Measurements from ENCODE around the gene ATG4C. TPM values are rescaled to one million over a fixed set of nuclear protein-coding genes. Genes with fewer than 3 reads are reported as not detected.

Gene ATG4C
- total and polyA plus RNA-seq, 11 donors = 4.0 to 14.2 (median 8.9) TPM

- intact Hi-C loops (cut with DNase I) = no loop called here
These were observed 805 bp downstream of the ATG4C start for GRCh38 chr1:62784509-62785365.

GRCh38 chr1:62790716-62791115 is 6.8 kb downstream of the ATG4C start:
- H3K36me3 ChIP-seq = peaks cover 0 to 2% (median 0%) of the 10 kb centered on the region in 9 donors
- no peak for TF ChIP-seq POLR2A (IDR thresholded peaks at IDR 0.05)
- TF ChIP-seq CTCF (IDR thresholded peaks at IDR 0.05) = no peak
- DNase-seq (no peak), ATAC-seq (no peak)
- H3K27me3 ChIP-seq = no peaks in the 10 kb centered on the region
- H3K27ac ChIP-seq = no peak overlapping the region
- no peak overlapping the region for H3K4me3 ChIP-seq
- intact Hi-C loops (cut with DNase I) = no loop called here
- peaks cover 0 to 13% (median 0%) of the 10 kb centered on the region in 12 donors for H3K4me1 ChIP-seq
- no peaks in the 10 kb centered on the region for H3K9me3 ChIP-seq

More at GRCh38 chr1:62784509-62785365, 805 bp downstream of the ATG4C start:
- no peak for DNase-seq
- WGBS, 4 donors = 8 to 11% (median 10%) methylated on average over 12 of the region's 12 CpGs
- TF ChIP-seq CTCF (IDR thresholded peaks at IDR 0.05) (no peak), POLR2A (IDR thresholded peaks at IDR 0.05) (no peak)
- H3K27ac ChIP-seq = peak overlapping the region; percentile 84 to 96 (median 92)
- H3K36me3 ChIP-seq = no peaks in the 10 kb centered on the region
- H3K27me3 ChIP-seq = no peaks in the 10 kb centered on the region
- peaks cover 0 to 30% (median 11%) of the 10 kb centered on the region in 12 donors for H3K4me1 ChIP-seq
- H3K9me3 ChIP-seq = no peaks in the 10 kb centered on the region
- peak overlapping the region; percentile 42 to 90 (median 74) for H3K4me3 ChIP-seq
- peak; percentile 14 to 33 (median 24) for ATAC-seq

GRCh38 chr1:62794053-62794452 is 10.1 kb downstream of the ATG4C start:
- 67 to 91% (median 85%) methylated on average over 1 of the region's 1 CpG for WGBS, 4 donors
- peaks cover 0 to 10% (median 0%) of the 10 kb centered on the region in 12 donors for H3K4me1 ChIP-seq
- TF ChIP-seq POLR2A (IDR thresholded peaks at IDR 0.05) (no peak), CTCF (IDR thresholded peaks at IDR 0.05) (no peak)
- DNase-seq (no peak), ATAC-seq (no peak)
- no peaks in the 10 kb centered on the region for H3K27me3 ChIP-seq
- peaks cover 0 to 2% (median 0%) of the 10 kb centered on the region in 9 donors for H3K36me3 ChIP-seq
- no peak overlapping the region for H3K27ac ChIP-seq
- H3K9me3 ChIP-seq = no peaks in the 10 kb centered on the region
- H3K4me3 ChIP-seq = no peak overlapping the region
- intact Hi-C loops (cut with DNase I) = no loop called here

GRCh38 chr1:62796221-62796620 is 12.3 kb downstream of the ATG4C start:
- TF ChIP-seq POLR2A (IDR thresholded peaks at IDR 0.05) (no peak), CTCF (IDR thresholded peaks at IDR 0.05) (no peak)
- H3K9me3 ChIP-seq = no peaks in the 10 kb centered on the region
- H3K4me3 ChIP-seq = no peak overlapping the region
- H3K36me3 ChIP-seq = peaks cover 0 to 2% (median 0%) of the 10 kb centered on the region in 9 donors
- intact Hi-C loops (cut with DNase I) = no loop called here
- DNase-seq = no peak
- H3K27me3 ChIP-seq = no peaks in the 10 kb centered on the region
- H3K4me1 ChIP-seq = peaks cover 0 to 25% (median 0%) of the 10 kb centered on the region in 12 donors
- no peak for ATAC-seq
- H3K27ac ChIP-seq = no peak overlapping the region
